ENCODE measurements around the gene ZDHHC7.
"Not testable (repeated sequence)": the region's sequence is repeated elsewhere in the genome, so short reads cannot be mapped to it uniquely, and the experiment has no call there.

Gene ZDHHC7

DNA sequence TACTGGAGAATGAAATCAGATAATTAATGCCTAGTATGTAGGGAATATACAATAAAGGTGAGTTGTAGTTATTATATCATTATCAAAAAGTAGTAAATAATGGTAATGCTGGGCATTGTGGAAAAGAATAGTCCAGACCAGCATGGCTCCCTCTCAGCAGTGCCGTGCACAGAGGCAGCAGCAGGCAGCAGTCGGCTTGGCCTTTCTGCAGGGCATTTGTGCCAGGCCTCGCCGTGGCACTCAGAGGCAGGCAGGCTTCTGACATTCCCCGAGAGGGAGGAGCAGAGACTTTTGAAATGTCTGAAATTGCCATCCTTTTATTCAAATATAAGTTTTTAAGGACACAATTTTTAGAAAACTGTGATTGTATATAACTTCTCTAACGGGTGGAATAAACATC is 31.3 kb upstream of the ZDHHC7 start:
- no peak for DNase-seq

DNA sequence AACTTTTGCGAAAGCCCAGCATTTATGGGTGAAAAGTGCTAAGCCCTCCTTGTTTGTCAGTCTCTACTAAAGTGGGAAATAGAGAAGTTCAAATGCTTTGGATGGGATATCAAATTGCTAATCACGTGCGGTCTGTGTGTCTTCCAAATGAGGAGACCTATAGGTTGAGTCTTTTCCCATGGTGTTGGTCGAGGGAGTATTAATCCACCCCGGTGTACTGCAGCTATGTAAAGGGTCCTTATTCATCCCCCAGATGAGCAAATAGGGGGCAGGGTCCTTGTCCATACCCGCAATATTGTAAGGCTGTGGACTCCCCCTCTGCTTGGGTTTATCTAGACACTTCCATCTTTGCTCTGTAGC is 30.8 kb upstream of the ZDHHC7 start:
- no peak for DNase-seq

- DNase-seq, result no peak
Observed at GRCh38 chr16:85041219-85042166, 30.2 kb upstream of the ZDHHC7 start.

- no peak for DNase-seq
Observed at GRCh38 chr16:85040685-85041084, 29.4 kb upstream of the ZDHHC7 start.

DNA sequence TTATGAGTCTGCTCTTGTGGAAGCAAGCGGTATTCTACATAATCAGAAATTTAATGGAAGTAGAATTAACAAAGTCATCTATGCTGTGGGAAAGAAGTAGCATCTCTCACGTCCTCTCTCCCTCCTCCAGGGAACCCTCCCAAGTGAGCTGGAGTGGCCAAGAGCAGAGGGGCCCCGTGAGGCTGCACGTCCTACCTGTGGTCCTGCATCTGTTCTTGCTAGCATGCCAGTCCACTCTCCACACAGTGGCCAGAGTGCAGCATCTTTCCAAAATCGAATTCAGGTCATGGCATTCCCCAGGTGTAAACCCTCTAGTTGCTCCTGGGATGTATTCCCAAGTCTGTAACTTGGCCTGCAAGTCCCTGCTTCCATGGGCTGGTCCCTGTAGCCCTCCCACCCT is 26.4 kb upstream of the ZDHHC7 start:
- DNase-seq, result no peak

DNA sequence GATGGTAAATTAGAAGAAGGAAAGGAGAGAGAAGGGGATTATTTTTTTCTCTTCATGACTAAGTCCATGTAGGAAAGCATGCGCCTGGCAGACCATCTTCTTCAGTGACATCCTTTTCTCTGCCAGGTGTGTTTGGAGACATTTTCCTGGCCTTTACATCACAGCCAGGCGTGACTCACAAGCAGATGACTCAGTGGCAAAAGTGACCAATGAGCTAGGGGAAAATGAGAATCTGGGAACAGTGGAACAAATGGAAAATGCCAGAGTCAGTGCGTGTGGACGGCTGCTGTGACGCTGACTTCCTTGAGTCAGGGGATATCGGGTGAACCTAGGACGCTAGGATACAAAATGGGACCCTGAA is 25.7 kb upstream of the ZDHHC7 start:
- DNase-seq, result no peak

GRCh38 chr16:85036236-85037049 is 25.1 kb upstream of the ZDHHC7 start:
- no peak for DNase-seq

DNA sequence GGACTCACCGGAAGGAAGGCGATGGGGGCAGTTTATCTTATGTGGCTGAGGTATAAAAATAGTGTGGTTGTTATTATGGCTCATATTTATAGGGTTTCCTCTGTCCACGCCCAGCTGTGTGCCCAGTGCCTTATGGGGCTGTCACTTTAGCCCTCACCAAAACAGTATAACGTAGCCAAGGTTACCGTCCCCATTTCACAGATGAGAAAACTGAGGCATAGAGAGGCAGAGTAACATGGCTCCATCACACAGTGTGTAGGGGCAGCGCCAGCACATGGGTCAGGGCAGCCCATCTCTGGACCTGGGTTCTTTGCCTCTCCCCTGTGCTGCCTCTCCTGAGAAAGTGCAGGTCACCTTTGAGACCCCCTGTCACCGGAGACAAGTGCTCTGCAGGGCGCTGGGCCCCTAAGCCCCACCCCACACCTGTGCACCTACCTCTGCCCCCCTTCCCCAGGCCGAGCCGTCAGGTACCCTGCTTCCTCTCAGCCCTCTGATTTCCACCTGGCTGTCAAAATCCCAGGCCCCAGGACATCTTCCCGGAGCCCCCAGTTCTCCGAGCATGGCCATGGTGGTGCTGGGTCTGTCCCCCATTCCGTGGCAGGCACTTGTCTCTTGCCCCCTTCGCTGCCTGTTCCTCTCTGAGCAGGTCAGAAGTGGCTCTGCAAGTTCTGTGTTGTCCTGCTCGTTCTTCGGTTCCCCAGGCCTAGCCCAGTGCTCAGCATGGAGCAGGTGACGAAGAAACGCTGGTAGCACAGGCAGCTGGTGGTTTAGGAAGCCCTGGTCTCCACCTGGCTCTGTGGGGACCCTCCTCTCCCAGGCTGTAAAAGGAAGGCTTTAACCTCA is 23.5 kb upstream of the ZDHHC7 start:
- no peak for DNase-seq

DNA sequence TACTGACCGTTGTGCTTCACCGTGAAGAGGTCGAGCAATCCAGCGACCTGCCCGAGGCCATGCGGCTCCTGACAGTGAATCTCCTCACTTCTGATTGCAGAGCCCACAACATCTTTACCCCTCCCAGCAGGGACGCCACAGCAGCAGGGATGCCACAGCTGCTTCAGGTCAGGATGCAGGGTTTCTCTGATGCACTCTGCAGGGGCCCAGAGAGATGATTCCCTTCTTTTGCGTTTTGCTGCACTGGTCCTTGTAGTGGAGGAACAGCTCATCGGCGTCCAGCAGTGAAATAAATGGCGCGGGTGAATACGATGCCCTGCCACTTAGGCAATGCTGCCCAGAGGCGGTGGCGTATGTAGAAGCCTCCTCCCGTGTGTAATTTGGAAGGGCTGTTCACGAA is 21.8 kb upstream of the ZDHHC7 start:
- DNase-seq, result no peak

- not testable (repeated sequence) for DNase-seq
Observed at GRCh38 chr16:85032187-85032586, 20.9 kb upstream of the ZDHHC7 start.

DNA sequence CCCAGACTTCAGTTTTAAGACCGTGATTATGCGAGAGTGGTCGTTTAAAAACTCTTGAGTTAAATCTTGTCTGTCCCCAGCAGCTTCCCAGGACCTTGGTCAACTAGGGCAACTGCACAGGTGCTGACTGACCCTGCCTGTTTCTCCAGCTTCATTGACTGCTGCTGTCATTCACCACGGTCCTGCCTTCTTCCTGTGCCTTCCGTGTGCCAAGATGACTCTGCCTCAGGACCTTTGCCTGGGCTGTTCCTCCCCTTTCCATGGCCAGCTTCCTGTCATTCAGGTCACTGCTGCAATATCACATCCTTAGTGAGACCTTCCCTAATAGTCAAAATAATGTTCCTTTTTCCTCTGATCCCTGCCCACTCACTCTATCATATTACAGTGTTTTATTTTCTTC is 20.1 kb upstream of the ZDHHC7 start:
- DNase-seq, result no peak

- DNase-seq, result no peak
Observed at GRCh38 chr16:85029981-85030401, 18.7 kb upstream of the ZDHHC7 start.

DNA sequence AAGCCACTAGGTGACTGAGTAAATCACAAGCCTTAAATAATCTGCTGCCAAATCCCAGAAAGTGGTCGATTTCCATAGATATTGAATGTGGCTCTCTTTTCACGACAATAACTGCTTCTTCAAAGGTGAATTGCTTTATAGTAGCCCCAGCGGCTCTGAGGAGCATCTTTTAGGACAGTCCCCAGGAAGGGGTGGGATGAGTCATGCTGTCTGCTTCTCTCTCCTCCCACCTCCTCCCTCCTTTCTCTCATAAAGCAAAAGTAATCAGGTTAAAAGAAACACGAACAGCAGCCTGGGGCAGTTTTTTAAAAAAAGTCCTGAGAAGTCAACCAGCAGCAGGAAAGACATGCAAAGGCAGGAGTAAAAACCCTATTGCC is 18.1 kb upstream of the ZDHHC7 start:
- peak in 1 of 2 donors; percentile 72 for DNase-seq

DNA sequence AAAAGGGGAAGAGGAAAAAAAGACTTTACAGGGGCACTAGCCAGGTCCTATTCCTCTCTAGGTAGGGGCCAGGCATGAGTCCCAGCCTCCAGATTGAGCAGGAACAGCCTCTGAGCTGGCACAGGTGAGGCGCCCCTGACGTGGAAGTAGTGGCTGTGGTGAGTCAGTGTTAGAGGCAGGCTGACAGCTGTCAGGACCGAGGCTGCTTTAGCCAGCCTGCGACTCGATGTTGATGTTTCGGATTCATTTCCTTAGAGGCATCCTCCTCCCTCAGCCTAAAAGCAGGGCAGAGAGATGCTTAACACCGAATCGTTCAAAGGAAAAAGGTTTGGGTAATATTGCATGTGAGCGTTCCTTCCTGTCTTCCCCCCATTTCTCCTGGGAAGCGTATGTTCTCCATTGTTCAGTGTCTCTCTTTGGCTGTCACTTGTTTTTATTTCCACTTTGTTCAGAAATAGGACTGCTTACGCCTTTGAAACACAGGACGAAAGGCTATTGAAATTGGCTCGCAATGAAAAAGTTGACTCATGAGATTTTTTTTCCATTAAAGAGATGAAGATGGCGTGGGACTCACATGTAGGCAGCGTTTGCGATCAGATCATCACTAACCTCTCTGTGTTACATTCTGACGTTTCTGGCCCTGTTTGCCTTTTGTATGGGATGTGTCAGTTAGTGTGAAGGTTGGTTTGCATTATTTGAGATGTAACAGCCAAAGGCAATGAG is 17.5 kb upstream of the ZDHHC7 start:
- DNase-seq, result no peak

DNA sequence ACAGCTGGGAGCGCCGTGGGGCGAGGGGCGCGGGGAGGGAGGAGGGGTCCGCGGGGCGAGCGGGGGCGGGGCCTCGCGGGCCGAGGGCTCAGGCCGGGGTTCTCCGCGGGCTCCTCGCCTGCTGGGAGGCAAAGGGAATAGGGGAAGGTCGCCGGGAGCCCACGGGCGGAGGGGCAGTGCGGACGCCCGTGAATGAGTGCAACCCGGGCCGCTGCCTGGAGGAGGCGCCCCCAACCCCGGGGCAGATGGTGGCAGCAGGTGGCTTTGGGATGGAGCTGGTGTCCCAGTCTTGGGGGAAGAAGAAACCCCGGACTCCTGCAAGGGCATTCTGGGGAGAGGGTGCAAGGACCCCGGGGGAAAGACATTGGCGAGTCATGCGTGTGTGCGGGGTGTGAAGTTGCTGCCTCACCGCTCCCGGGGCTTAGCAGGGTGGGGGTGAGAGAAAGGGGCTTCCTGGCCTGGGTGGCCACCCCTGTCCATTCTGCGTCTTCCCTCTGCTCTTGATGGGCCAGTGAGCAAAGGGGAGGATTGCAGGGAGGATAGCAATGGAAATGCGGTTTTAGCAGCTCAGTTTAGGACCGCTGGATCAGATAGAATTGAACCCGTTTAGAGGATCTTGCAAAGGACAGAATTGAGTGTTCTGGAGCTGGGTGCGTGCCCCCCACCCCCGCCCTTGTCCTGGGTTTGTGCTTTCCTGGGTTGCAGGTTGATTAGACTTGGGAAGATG is 16.8 kb upstream of the ZDHHC7 start:
- DNase-seq, result no peak

DNA sequence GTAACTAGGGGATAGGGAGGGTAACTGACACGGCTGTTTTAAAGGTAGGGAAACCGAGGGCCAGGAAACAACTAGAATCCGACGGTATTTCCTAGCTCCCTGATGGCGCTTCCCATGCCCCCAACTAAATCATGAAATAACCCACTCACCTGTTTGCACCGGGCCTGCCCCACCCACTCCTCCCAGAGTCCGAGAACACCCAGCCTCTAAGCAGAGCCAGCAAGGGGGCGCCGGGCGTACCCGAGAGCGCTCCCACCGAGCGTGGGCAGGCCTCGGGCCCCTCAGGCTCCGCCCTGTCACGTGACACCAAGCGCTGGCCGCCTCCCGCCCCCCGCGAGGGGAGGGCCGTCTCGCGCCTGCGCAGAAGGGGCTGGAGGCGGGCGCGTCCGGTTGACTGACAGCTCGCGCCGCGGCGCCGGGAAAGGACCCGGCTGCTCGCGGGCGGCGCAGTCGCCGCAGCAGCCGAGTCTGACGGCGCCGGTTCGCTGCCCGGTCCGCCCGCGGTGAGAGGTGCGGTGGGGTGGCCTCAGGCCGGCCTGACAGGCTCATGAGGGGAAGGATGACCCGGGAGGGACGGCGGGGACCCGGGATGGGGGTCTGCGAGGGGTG is 16.1 kb upstream of the ZDHHC7 start, which contains the start of gene KIAA0513:
KIAA0513 (plus strand) TSS at position 447 of the 609 bp plus-strand sequence. CDS start 39,277 bp downstream, outside the sequence.
- peak; percentile 64 to 85 for DNase-seq

- no peak for DNase-seq
Observed at GRCh38 chr16:85026703-85027102, 15.4 kb upstream of the ZDHHC7 start.

- DNase-seq, result peak in 1 of 2 donors; percentile 67
Observed at GRCh38 chr16:85025781-85026653, 14.7 kb upstream of the ZDHHC7 start.

DNA sequence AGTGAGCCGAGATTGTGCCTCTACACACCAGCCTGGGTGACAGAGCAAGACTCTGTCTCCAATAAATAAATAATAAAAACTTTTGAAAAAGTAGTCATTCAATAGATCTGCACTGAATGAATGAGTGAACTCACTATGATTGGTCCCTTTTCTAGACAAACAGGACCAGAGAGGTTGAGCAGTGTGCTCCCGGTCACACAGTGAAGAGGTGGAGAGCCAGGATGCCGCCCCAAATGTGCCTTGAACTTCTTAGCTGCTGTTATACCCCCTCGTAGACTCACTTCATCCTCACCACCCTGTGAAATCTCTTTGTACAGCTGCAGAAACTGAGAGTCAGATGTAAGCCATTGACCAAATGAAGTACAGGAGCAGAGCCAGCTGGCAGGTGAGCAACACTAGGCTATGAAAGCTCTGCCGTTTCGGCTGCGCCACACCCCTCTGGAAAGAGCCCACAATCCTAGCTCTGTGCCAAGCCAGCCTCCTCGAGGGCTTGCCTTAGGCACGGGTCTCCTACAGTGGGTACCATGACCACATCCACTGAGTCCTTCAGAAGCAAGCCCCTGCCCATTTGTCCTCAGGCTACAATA is 8.4 kb upstream of the ZDHHC7 start:
- no peak for DNase-seq
